ENCODE measurements around the gene SOCS6. TPM values are rescaled to one million over a fixed set of nuclear protein-coding genes. Genes with fewer than 3 reads are reported as not detected.

SOCS6 gene
- polyA plus RNA-seq, 2 of the 4 experiments (the other 2 are of a cell fraction), result 31.2 to 88.2 TPM

GRCh38 chr18:70337139-70337972 is 48.5 kb downstream of the SOCS6 start (continued):
- TF ChIP-seq, protein P1, sequence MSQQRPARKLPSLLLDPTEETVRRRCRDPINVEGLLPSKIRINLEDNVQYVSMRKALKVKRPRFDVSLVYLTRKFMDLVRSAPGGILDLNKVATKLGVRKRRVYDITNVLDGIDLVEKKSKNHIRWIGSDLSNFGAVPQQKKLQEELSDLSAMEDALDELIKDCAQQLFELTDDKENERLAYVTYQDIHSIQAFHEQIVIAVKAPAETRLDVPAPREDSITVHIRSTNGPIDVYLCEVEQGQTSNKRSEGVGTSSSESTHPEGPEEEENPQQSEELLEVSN (IDR thresholded peaks at IDR 0.05; ENCODE audit: borderline replicate concordance, low read depth), result no peak
- TF ChIP-seq KDM1A (IDR thresholded peaks at IDR 0.05; ENCODE audit: low read depth) (no peak), CBX8 (IDR thresholded peaks at IDR 0.05) (no peak), ELK1 (IDR thresholded peaks at IDR 0.05; ENCODE audit: low read depth, low read length) (no peak), RFX5 (IDR thresholded peaks at IDR 0.05) (no peak), JUN (IDR thresholded peaks at IDR 0.05) (peak in 1 of 2 experiments; percentile 39; a peak in 1 of 5 replicates), SMC3 (IDR thresholded peaks at IDR 0.05) (no peak), CTCF (IDR thresholded peaks at IDR 0.05) (no peak), NPAS2 (CRISPR knock-in tag; IDR thresholded peaks at IDR 0.05; ENCODE audit: borderline replicate concordance) (no peak), HDAC2 (IDR thresholded peaks at IDR 0.05) (no peak), FOSB (CRISPR knock-in tag; IDR thresholded peaks at IDR 0.05) (no peak), RARB (CRISPR knock-in tag; IDR thresholded peaks at IDR 0.05) (0 out of 2 replicates have a peak, but pooled peaks have one; percentile 34), CHD4 (IDR thresholded peaks at IDR 0.05; ENCODE audit: borderline replicate concordance) (no peak), MAFK (IDR thresholded peaks at IDR 0.05; ENCODE audit: partially characterized antibody) (peak; percentile 78), MYC (IDR thresholded peaks at IDR 0.05; ENCODE audit: borderline replicate concordance, low read length) (no peak), HOXB5 (CRISPR knock-in tag; IDR thresholded peaks at IDR 0.05) (no peak), NR3C1 (IDR thresholded peaks at IDR 0.05) (no peak), HOXA7 (CRISPR knock-in tag; IDR thresholded peaks at IDR 0.05) (0 out of 2 replicates have a peak, but pooled peaks have one; percentile 18), TP53 (CRISPR knock-in tag; IDR thresholded peaks at IDR 0.05) (no peak), EP300 (IDR thresholded peaks at IDR 0.05) (peak in 1 of 2 experiments; percentile 33; a peak in 1 of 5 replicates), RAD21 (conservative IDR thresholded peaks at IDR 0.05 in 1 of 2, IDR thresholded peaks at IDR 0.05 in 1 of 2) (0 out of 5 replicates have a peak, but pooled peaks have one; percentile 3 to 11), CHD2 (IDR thresholded peaks at IDR 0.05; ENCODE audit: low read length, partially characterized antibody) (no peak), ESRRA (IDR thresholded peaks at IDR 0.05; ENCODE audit: borderline replicate concordance, low read length) (no peak), ATOH8 (CRISPR knock-in tag; IDR thresholded peaks at IDR 0.05; ENCODE audit: low read depth) (no peak), ZNF302 (CRISPR knock-in tag; IDR thresholded peaks at IDR 0.05) (no peak), ZSCAN20 (CRISPR knock-in tag; IDR thresholded peaks at IDR 0.05) (no peak)
- TF ChIP-seq, protein P2, sequence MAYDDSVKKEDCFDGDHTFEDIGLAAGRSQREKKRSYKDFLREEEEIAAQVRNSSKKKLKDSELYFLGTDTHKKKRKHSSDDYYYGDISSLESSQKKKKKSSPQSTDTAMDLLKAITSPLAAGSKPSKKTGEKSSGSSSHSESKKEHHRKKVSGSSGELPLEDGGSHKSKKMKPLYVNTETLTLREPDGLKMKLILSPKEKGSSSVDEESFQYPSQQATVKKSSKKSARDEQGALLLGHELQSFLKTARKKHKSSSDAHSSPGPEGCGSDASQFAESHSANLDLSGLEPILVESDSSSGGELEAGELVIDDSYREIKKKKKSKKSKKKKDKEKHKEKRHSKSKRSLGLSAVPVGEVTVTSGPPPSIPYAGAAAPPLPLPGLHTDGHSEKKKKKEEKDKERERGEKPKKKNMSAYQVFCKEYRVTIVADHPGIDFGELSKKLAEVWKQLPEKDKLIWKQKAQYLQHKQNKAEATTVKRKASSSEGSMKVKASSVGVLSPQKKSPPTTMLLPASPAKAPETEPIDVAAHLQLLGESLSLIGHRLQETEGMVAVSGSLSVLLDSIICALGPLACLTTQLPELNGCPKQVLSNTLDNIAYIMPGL (CRISPR knock-in tag; IDR thresholded peaks at IDR 0.05; ENCODE audit: borderline replicate concordance), result no peak
- TF ChIP-seq, protein P3, sequence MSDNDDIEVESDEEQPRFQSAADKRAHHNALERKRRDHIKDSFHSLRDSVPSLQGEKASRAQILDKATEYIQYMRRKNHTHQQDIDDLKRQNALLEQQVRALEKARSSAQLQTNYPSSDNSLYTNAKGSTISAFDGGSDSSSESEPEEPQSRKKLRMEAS (IDR thresholded peaks at IDR 0.05), result no peak

Data from A549 (cell line).